WERI-Rb-1 (cell line): ENCODE data around the gene BCAT1.

ENCODE experiments used
- DNase-seq: peaks from one replicate; pipeline ENCODE4 v3.0.0-alpha.2; 2020
- H3K27ac ChIP-seq: fragments of 250-450 bp; sonication (Bioruptor Pico); 2 replicates; pipeline ENCODE4 v1.5.1; 2020; ENCODE audit warnings: mild to moderate bottlenecking, moderate library complexity
- H3K27me3 ChIP-seq: fragments of 250-450 bp; sonication (Bioruptor Pico); 2 replicates; pipeline ENCODE4 v1.5.1; 2021; ENCODE audit warnings: mild to moderate bottlenecking, low read depth, moderate library complexity; ENCODE audit not compliant: insufficient read depth, severe bottlenecking
- H3K36me3 ChIP-seq: fragments of 250-450 bp; sonication (Bioruptor Pico); 2 replicates; pipeline ENCODE4 v1.5.1; 2020; ENCODE audit warnings: mild to moderate bottlenecking, moderate library complexity
- H3K4me3 ChIP-seq: 2 replicates; pipeline ENCODE4 v1.5.1; 2011; ENCODE audit warnings: low read depth, mild to moderate bottlenecking, control low read depth, low read length
- H3K9me3 ChIP-seq: fragments of 250-450 bp; sonication (Bioruptor Pico); 2 replicates; pipeline ENCODE4 v1.5.1; 2021; ENCODE audit warnings: mild to moderate bottlenecking, moderate library complexity; ENCODE audit not compliant: severe bottlenecking
- CTCF ChIP-seq: IDR thresholded peaks from 2 replicates; pipeline ENCODE4 v1.5.1; 2011; ENCODE audit warnings: low read depth, mild to moderate bottlenecking, control low read depth, inconsistent platforms, low read length

The BCAT1 gene

DNA sequence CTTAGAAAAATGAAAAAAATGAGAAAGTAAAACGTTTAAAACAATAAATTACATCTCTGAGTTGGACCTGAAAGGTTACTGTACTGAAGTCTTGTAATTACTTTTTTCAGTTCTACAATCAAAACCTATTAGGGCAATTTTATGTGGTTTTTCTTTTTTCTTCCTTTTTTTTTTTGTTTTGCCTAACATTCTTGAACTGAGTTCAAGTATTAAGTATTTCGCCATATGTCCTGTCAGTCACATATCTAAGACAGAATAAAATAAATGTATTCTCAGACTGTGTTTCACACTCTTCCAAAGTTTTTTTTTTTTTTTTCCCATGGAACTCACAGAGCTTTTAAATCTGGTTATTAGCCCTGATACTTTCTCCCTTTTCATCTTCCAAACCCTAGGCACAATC is 172.0 kb downstream of the BCAT1 start:
- DNase-seq, result no peak
- no peak overlapping the region for H3K27ac ChIP-seq
- H3K27me3 ChIP-seq, result no peaks in the 10 kb centered on the region
- no peak overlapping the region for H3K4me3 ChIP-seq
- no peaks in the 10 kb centered on the region for H3K9me3 ChIP-seq
- TF ChIP-seq CTCF, result no peak
- no peaks in the 10 kb centered on the region for H3K36me3 ChIP-seq

DNA sequence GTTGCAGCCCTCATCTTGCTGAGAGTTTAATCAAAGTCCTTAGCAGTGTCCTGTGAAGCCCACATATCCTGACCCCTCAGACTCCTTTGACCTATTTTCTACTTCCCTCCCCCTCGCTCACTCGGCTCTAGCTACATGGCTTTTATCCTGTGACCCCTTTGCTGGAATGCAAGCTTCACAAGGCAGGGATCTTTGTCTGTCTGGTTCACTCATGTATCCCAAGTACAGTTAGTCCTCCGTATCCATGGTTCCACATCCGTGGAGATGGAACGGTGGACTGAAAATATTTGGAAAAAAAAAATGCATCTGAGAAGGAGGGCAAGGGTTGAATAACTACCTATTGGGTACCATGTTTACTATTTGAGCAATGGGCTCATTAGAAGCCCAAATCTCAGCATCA is 173.8 kb downstream of the BCAT1 start:
- Histone ChIP-seq H3K27me3 (no peaks in the 10 kb centered on the region), H3K4me3 (no peak overlapping the region), H3K9me3 (no peaks in the 10 kb centered on the region), H3K36me3 (no peaks in the 10 kb centered on the region), H3K27ac (no peak overlapping the region)
- no peak for DNase-seq
- no peak for TF ChIP-seq CTCF

DNA sequence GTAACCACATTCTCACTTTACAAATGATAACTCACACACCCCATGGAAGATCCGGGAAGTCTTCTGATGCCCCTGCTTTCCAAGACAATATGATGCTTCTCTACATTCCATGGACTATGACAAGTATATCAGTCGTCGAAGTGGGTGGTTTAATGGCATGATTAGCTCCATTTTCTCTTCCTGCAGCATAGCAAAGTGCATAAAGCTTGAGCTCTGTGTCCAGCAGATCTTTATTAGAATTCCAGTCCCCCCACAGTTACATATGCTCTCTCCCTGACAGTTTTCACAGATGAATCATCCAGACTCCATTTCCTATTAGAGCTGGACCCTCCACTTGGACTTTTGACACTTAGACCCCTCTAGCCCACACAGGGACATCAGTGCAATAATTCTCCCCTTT is 174.9 kb downstream of the BCAT1 start:
- Histone ChIP-seq H3K4me3 (no peak overlapping the region), H3K9me3 (no peaks in the 10 kb centered on the region), H3K36me3 (no peaks in the 10 kb centered on the region), H3K27me3 (no peaks in the 10 kb centered on the region), H3K27ac (no peak overlapping the region)
- no peak for TF ChIP-seq CTCF
- no peak for DNase-seq

- no peak for TF ChIP-seq CTCF
Observed at GRCh38 chr12:24772813-24773212, 176.1 kb downstream of the BCAT1 start.

GRCh38 chr12:24770821-24771220 is 178.1 kb downstream of the BCAT1 start:
- Histone ChIP-seq H3K9me3 (no peaks in the 10 kb centered on the region), H3K27me3 (no peaks in the 10 kb centered on the region), H3K4me3 (no peak overlapping the region), H3K36me3 (no peaks in the 10 kb centered on the region), H3K27ac (no peak overlapping the region)
- TF ChIP-seq CTCF, result no peak
- no peak for DNase-seq

More at GRCh38 chr12:24772813-24773212, 176.1 kb downstream of the BCAT1 start:
- no peak overlapping the region for H3K27ac ChIP-seq
- no peaks in the 10 kb centered on the region for H3K36me3 ChIP-seq
- H3K27me3 ChIP-seq, result no peaks in the 10 kb centered on the region
- DNase-seq, result no peak
- H3K4me3 ChIP-seq, result no peak overlapping the region
- no peaks in the 10 kb centered on the region for H3K9me3 ChIP-seq

GRCh38 chr12:24770334-24770733 is 178.6 kb downstream of the BCAT1 start:
- H3K27ac ChIP-seq, result no peak overlapping the region
- no peaks in the 10 kb centered on the region for H3K9me3 ChIP-seq
- H3K27me3 ChIP-seq, result no peaks in the 10 kb centered on the region
- DNase-seq, result no peak
- no peaks in the 10 kb centered on the region for H3K36me3 ChIP-seq
- H3K4me3 ChIP-seq, result no peak overlapping the region
- TF ChIP-seq CTCF, result no peak
